Skeletal muscle tissue (tissue), 4 donors: ENCODE measurements around the gene MCTP2. TPM values are rescaled to one million over a fixed set of nuclear protein-coding genes. Genes with fewer than 3 reads are reported as not detected.
"Not testable (repeated sequence)": the region's sequence is repeated elsewhere in the genome, so short reads cannot be mapped to it uniquely, and the experiment has no call there.

ENCODE experiments used
- H3K27ac ChIP-seq: one replicate; pipeline ENCODE4 v1.7.0; 2013; ENCODE audit warnings: mild to moderate bottlenecking, low read depth, low read length, inconsistent platforms
- H3K27me3 ChIP-seq, 3 donors: one replicate each; pipeline ENCODE4 v1.7.0; 2013; ENCODE audit warnings: low read length in 3 of 3; ENCODE audit not compliant: control insufficient read depth in 3 of 3, insufficient read depth in 3 of 3
- H3K36me3 ChIP-seq, 3 donors: one replicate each; pipeline ENCODE4 v1.7.0; 2013; ENCODE audit warnings: low read length in 3 of 3; ENCODE audit not compliant: control insufficient read depth in 3 of 3, insufficient read depth in 3 of 3
- H3K4me1 ChIP-seq, 3 donors: one replicate each; pipeline ENCODE4 v1.7.0; 2013; ENCODE audit warnings: low read length in 3 of 3, mild to moderate bottlenecking in 3 of 3; ENCODE audit not compliant: control insufficient read depth in 3 of 3, insufficient read depth in 3 of 3
- H3K4me3 ChIP-seq, 3 donors: one replicate each; pipeline ENCODE4 v1.7.0; 2013; ENCODE audit warnings: low read length in 3 of 3
- H3K9ac ChIP-seq, 3 donors: one replicate each; pipeline ENCODE4 v1.7.0; 2013; ENCODE audit warnings: low read length in 3 of 3, mild to moderate bottlenecking in 3 of 3, moderate library complexity in 2 of 3, low read depth in 1 of 3
- H3K9me3 ChIP-seq, 3 donors: one replicate each; pipeline ENCODE4 v1.7.0; 2013; ENCODE audit warnings: low read length in 3 of 3; ENCODE audit not compliant: control insufficient read depth in 3 of 3
- total RNA-seq: library from RNA; depleted of rRNA; stranded (reverse); fragments of >200 nt; gene quantifications from one replicate; pipeline ENCODE4 v1.2.3, GENCODE V29; 2014
- donor health status: Osteomylitis.

Gene MCTP2
- total RNA-seq, 1 donor from 2014 or later = 2.1 TPM

GRCh38 chr15:94480289-94480834, 249.0 kb downstream of the MCTP2 start:
- no peaks in the 10 kb centered on the region for H3K36me3 ChIP-seq
- H3K27ac ChIP-seq = no peak overlapping the region
- H3K9me3 ChIP-seq = peaks cover 0 to 2% (median 0%) of the 10 kb centered on the region in 3 donors
- H3K4me3 ChIP-seq = no peak overlapping the region
- no peaks in the 10 kb centered on the region for H3K4me1 ChIP-seq
- no peak overlapping the region for H3K9ac ChIP-seq
- peaks cover 0 to 7% (median 3%) of the 10 kb centered on the region in 3 donors for H3K27me3 ChIP-seq

- Histone ChIP-seq H3K36me3 (no peaks in the 10 kb centered on the region), H3K9ac (no peak overlapping the region), H3K27ac (no peak overlapping the region), H3K9me3 (peaks cover 0 to 2% (median 0%) of the 10 kb centered on the region in 3 donors), H3K27me3 (peaks cover 0 to 4% (median 3%) of the 10 kb centered on the region in 3 donors), H3K4me3 (no peak overlapping the region), H3K4me1 (no peaks in the 10 kb centered on the region)
Observed at GRCh38 chr15:94485148-94485719, 253.9 kb downstream of the MCTP2 start.

- Histone ChIP-seq H3K27me3 (peaks cover 0 to 4% (median 3%) of the 10 kb centered on the region in 3 donors), H3K4me1 (no peaks in the 10 kb centered on the region), H3K9me3 (no peaks in the 10 kb centered on the region), H3K9ac (no peak overlapping the region), H3K4me3 (no peak overlapping the region), H3K27ac (no peak overlapping the region), H3K36me3 (no peaks in the 10 kb centered on the region)
Observed at GRCh38 chr15:94487635-94488034, 256.3 kb downstream of the MCTP2 start.

- no peak overlapping the region for H3K4me3 ChIP-seq
- H3K36me3 ChIP-seq = no peaks in the 10 kb centered on the region
- H3K27ac ChIP-seq = no peak overlapping the region
- no peaks in the 10 kb centered on the region for H3K27me3 ChIP-seq
- no peak overlapping the region for H3K9ac ChIP-seq
- no peaks in the 10 kb centered on the region for H3K9me3 ChIP-seq
- no peaks in the 10 kb centered on the region for H3K4me1 ChIP-seq
Observed at GRCh38 chr15:94493176-94493575, 261.8 kb downstream of the MCTP2 start.

GRCh38 chr15:94493586-94493985, 262.2 kb downstream of the MCTP2 start:
- H3K27me3 ChIP-seq = not testable (repeated sequence)

GRCh38 chr15:94494732-94495131, 263.4 kb downstream of the MCTP2 start:
- Histone ChIP-seq H3K4me3 (no peak overlapping the region), H3K9ac (no peak overlapping the region), H3K27ac (no peak overlapping the region), H3K9me3 (no peaks in the 10 kb centered on the region), H3K27me3 (no peaks in the 10 kb centered on the region), H3K4me1 (no peaks in the 10 kb centered on the region), H3K36me3 (no peaks in the 10 kb centered on the region)

More at GRCh38 chr15:94493586-94493985, 262.2 kb downstream of the MCTP2 start:
- H3K27ac ChIP-seq, H3K9me3 ChIP-seq, H3K4me1 ChIP-seq, H3K36me3 ChIP-seq, H3K4me3 ChIP-seq, H3K9ac ChIP-seq: not testable (repeated sequence)

- Histone ChIP-seq H3K4me1 (no peaks in the 10 kb centered on the region), H3K27me3 (no peaks in the 10 kb centered on the region), H3K9ac (no peak overlapping the region), H3K36me3 (no peaks in the 10 kb centered on the region), H3K9me3 (peaks cover 0 to 2% (median 0%) of the 10 kb centered on the region in 3 donors), H3K27ac (no peak overlapping the region), H3K4me3 (no peak overlapping the region)
Observed at GRCh38 chr15:94503293-94503692, 271.9 kb downstream of the MCTP2 start.

- no peak overlapping the region for H3K4me3 ChIP-seq
- H3K27ac ChIP-seq = no peak overlapping the region
- no peaks in the 10 kb centered on the region for H3K36me3 ChIP-seq
- no peak overlapping the region for H3K9ac ChIP-seq
- H3K4me1 ChIP-seq = no peaks in the 10 kb centered on the region
- peaks cover 0 to 2% (median 0%) of the 10 kb centered on the region in 3 donors for H3K9me3 ChIP-seq
- H3K27me3 ChIP-seq = no peaks in the 10 kb centered on the region
Observed at GRCh38 chr15:94509259-94509658, 277.9 kb downstream of the MCTP2 start.

- no peaks in the 10 kb centered on the region for H3K36me3 ChIP-seq
- no peaks in the 10 kb centered on the region for H3K4me1 ChIP-seq
- no peak overlapping the region for H3K4me3 ChIP-seq
- H3K27ac ChIP-seq = no peak overlapping the region
- no peak overlapping the region for H3K9ac ChIP-seq
- H3K9me3 ChIP-seq = no peaks in the 10 kb centered on the region
- H3K27me3 ChIP-seq = no peaks in the 10 kb centered on the region
Observed at GRCh38 chr15:94522125-94522524, 290.8 kb downstream of the MCTP2 start.

GRCh38 chr15:94523873-94524272, 292.5 kb downstream of the MCTP2 start:
- no peaks in the 10 kb centered on the region for H3K36me3 ChIP-seq
- no peaks in the 10 kb centered on the region for H3K4me1 ChIP-seq
- H3K9ac ChIP-seq = no peak overlapping the region
- no peak overlapping the region for H3K27ac ChIP-seq
- no peaks in the 10 kb centered on the region for H3K27me3 ChIP-seq
- no peaks in the 10 kb centered on the region for H3K9me3 ChIP-seq
- no peak overlapping the region for H3K4me3 ChIP-seq
